HG03064 (cell line): Measurements from ENCODE around the gene TAGLN2.

Experiments used
- ATAC-seq: cut with Tn5 transposase; IDR thresholded peaks from one replicate; pipeline ENCODE4 v1.9.1; 2021; ENCODE audit warnings: low read depth; ENCODE audit not compliant: unreplicated experiment

The TAGLN2 gene

DNA sequence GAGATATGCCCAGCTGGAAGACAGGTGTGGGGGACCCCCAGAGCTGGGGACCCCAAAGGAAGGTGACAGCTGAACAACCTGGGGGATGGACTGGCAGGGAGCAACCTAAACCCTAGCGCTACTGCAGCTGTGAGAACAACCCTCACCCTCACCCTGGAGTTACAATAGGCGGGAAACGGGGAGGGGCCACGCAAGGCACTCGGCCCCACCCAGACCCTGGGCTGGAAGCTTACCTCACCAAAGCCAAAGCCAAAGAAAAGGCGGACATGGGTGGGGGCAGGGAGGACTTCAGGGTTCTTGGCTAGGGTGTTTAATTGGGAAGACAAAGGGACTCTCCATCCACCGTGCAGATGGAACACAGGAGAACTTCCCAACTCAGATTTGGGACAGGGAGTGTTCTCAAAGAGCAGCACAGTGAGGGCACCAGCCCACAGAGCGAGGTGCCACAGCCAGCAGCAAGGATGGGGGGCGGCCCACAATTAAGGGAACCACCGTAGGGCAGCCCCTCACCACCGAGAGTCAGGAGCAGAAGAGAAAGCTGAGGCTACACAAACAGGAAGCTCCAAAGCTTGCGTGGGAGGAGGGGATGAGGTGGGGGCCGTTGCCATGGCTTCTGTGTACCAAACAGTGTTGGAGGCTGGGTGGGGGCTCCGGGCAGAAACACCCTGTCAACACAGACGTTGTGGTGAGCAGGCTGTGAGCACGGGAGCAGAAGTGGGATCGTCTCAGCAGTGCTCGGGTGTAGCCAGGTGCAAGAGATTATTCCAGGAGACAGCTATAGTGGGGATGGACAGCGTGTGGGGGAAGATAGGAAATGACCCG, 1.9 kb downstream of the TAGLN2 start:
- peak; percentile 33 for ATAC-seq

DNA sequence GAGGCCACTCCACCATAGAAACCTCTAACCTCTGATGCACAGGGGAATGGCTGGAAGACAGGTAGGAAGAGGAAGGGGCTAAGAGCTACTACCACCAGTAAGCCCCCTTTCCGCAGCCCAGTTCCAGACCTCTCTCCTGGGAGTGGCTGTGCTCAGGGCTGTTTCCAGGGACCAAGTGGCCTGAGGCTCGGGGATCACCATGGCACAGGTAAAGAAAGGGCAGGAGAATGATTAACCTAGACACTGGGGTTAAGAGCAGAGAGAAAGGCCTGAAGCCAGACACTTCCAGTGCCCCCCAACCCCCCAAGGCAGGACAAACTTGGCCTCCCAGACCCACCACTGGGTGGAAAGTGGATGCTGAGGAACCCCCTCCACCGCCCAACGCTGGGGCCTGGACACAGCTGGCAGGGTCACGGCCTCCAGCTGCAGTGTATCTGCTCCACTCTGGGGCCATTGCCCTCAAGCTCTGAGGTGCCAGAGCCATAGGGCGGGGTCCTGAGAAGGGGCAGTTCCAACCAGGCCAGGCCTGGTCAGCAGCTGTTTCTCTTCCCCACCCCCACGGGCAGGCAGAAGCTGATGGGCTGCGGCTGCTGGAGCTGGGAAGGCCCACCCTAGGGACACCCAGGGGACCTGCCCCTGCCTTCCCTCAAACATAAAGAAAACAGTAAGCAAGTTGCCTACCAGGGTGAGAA, 2.6 kb downstream of the TAGLN2 start:
- ATAC-seq: no peak

DNA sequence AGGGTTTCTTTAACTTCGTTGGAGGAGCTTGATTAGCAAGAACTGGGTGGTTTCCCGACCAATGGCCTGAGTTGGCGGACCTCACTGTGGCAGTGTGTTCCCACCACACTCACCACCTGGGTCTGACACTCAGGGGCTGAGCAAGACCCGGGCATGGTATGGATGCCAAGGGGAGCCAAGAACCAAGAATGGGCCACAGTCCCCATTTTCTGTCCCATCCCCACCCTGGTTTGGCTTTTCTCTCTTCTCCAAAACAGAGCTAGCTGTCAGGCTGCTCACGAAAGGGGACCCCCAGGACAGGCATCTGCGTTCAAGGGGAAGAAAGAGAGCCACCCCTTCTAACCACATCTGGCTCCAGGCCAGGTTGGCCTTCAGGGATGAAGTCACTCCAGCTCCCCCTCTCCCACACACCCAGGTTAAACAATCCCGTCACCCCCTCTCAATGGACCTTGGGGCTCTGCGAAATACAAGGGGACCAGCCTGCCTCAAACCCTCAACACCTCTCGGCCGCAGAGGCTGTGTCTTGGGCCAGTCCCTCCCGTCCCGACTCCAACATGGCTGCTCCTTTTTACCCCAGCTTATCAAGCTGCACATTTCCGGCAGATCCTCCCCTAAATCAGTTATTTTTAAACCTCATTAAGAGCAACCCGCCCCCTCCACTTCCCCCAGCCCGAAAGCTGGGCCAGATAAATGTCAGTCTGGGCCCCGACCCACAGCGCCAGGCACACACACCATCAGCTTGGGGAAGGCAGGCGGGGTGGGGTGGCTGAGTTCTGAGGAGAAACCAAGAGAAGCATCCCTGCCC, 3.4 kb downstream of the TAGLN2 start:
- no peak for ATAC-seq

DNA sequence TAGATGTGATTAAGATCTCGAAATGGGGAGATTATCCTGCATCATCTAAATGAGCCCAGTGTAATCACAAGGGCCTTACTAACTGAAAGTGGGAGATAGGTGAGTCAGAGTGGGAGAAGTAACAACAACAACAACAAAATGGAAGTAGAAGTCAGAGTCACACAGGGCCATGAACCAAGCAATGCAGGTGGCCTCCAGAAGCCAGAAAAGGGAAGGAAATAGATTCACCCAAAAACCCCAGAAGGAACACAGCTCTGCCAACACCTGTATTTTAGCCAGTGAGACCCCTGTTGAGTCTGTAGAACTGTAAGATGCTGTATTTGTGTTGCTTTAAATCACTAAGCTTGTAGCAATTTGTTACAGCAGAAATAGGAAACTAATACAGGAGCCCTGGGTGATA, 4.1 kb downstream of the TAGLN2 start:
- ATAC-seq: no peak

DNA sequence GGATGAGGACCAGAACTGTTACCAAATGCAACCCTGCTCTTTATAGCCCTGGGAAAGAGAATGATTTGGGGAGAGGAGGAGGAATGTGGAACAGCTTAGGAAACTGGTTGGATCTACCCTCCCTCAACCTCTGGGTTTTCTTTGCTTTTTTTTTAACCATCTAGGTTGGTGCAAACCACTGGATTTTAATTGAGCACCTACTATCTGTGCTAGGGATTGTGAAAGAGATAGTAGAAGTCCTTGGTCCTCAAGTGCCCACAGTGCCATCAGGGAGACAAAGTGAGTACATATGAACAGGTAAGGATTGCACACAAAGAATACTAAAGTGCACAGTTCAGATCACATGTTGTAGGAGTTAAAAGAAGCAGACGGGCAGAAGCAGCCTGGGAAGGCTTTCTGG, 4.7 kb downstream of the TAGLN2 start:
- ATAC-seq: no peak

DNA sequence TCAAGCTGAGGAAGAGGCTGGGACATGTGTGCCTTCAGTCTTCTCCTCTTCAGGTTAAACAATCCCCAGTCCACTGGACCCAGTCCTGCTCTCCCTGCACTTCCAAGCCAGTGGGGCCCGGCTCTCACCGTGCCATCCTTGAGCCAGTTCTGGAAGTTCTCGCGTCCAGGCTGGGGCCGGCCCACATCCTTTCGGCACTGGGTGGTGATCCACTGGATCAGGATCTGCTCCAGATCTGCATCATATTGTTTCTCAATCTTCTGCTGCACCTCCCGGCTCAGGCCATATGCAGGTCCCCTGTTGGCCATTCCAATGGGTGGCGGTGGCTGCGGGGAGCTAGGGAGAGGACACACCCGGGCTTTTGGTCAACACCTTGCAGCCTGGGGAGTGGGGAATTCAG, 5.1 kb downstream of the TAGLN2 start:
- ATAC-seq: no peak

DNA sequence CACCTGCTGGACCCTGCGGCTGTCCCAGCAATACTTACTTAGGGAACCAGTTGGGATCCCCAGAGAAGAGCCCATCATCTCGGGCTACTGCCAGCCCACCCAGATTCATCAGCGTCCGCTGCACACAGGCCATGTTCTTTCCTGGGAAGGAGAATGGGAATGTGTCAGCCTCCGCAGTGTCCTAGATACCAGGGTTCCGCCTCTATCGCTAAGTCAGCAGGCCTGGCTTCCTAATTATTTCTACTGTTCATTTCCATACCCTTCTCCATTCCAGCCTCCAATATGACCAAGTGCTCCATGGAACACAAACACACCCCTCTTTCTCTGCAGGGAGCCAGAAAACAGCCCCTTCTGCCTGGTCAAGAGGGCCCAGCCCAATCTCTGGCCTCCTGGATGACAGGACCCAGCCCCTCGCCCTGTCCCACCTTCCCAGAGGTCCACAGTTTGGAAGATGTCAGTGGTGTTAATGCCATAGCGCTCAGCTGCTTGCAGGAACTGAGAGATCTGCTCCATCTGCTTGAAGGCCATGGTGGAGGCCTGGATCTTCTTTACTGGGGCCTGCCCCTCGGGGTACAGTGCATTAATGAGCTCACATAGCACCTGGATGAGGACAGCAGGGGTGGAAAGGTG, 6.0 kb downstream of the TAGLN2 start:
- ATAC-seq: no peak

DNA sequence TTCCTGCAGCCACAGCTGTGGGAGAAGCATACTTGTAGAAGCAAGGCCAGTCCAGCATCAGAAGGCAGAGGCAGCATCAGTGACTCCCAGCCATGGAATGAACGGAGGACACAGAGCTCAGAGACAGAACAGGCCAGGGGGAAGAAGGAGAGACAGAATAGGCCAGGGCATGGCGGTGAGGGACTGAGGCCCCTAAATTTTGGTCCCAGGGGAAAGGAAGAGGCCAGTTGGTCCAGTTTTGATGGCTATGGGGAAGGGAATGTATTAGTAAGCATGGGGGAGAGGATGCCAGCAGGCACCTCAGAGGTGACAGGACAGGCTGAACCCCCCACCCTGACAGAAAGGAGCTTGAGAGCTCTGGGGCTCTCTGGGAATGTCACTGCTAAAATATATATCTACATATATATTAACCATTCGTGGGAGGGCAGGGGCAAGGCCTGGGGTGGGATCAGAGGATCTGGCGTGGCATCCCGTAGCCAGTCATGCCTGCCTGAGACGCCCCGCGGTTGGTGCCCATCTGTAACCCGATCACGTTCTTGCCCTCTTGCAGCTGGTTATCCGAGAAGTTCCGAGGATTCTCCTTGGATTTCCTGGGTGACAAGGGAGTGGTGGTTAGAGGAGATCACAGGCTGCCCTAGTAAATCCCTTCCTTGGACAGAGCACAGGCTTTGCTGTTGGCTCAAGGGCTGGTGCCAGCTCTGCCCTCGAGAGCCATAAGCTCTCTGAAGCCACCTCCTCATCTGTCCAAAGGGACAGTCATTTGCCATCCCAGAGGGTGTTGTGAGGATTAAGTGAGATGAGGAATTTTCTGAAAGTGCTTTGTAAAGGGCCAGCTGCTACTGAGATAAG, 6.7 kb downstream of the TAGLN2 start:
- ATAC-seq: no peak

DNA sequence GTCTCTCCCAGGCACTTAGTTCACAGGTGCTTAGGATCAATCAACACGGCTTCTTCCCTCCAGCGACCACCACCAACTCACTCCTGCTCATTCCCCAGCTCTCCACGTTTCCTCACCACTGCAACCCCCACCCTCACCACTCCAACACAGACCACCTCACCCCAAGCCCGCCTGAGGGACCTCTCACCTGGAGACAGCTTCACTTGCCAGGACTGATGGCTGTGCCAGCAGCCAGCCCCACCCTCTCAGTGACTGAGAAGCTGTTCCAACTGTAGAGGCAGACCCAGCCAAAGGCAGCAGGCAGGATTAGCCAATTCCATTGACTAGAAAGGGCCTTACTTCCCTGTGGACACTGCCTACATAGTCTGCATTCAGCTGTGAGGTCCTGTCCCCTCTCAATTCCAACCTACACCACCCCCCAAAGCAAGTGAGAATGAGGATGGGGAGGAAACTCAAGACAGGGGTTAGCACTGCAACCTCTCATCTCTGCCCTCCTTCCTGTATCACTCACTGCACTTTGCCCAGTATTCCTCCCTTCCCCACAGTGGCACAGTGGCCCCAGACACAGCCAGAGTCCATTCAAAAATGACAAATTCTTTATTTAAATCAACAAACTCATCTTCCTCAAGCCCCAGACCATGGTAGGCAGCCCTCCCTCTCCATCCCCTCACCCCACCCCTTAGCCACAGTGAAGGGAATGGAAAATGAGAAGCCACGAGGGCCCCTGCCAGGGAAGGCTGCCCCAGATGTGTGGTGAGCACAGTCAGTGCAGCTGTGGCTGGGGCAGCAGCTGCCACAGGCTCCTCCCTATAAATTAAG, 7.6 kb downstream of the TAGLN2 start:
- ATAC-seq: no peak

DNA sequence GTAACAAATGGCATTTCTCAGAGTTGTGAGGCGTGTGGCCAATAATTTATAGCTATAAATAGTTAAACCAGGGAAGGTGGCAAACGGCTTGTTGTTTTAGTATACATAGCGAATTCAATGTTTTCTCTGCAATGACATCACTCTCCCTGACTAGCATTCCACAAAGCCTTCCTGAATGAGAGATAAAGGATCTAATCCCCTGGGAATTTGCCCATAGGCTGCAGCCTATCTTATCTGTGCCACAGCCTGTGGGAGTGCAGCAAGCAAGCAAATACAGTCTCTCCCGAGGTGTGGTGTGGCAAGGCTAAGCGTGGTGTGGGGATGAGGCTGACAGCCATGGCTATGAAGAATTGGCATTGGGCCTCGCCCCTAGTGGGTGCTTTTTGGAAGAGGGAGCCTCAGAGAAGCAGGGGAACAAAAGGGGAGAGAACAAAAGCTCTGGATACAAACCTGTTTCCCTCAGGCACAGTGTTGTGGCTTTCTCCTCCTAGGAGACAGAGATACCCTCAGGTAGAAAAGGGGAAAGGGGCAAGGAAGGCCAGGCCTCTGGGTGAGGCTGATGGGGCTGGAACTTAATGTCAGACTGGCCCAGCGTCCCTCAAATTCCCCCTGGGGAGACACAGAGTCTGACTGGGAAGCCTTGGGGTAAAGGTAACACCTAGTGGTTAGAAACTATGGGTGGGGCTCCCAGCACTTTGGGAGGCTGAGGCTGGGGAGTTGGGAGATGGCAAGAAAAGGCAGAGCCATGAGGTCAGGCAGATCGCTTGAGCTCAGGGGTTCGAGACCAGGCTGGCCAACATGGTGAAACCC, 8.9 kb downstream of the TAGLN2 start:
- ATAC-seq: no peak

DNA sequence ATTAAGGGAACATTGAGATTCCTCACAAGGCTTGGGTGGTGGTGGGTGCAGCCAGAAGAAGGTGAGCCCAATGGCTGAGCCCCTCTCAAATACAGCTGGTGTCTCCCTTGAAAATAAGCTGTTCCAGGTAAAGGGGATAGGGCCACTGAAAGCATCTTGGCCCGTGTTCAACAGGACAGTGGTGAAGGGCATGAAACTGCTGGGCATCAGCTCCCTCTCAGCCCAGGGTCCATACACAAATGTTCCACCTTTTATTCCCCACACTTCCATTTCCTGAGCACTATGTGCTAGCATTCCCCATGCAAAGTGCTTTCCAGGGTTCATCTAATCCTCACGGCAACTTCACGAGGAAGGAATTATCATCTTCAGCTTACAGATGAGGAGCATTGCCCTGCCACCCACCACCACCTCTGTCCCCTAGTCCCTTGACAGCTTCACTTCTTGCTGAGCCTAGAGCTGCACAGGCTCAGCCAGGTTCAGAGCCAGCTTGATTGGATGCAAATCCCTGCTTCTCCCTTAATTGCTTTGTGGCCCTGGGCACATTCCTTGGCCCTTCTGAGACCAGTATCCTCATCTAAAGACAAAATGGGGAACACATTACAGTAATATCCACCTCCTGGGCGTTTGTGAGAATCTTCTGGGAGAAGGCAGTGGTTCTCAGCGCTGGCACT, 9.6 kb downstream of the TAGLN2 start:
- ATAC-seq: no peak

DNA sequence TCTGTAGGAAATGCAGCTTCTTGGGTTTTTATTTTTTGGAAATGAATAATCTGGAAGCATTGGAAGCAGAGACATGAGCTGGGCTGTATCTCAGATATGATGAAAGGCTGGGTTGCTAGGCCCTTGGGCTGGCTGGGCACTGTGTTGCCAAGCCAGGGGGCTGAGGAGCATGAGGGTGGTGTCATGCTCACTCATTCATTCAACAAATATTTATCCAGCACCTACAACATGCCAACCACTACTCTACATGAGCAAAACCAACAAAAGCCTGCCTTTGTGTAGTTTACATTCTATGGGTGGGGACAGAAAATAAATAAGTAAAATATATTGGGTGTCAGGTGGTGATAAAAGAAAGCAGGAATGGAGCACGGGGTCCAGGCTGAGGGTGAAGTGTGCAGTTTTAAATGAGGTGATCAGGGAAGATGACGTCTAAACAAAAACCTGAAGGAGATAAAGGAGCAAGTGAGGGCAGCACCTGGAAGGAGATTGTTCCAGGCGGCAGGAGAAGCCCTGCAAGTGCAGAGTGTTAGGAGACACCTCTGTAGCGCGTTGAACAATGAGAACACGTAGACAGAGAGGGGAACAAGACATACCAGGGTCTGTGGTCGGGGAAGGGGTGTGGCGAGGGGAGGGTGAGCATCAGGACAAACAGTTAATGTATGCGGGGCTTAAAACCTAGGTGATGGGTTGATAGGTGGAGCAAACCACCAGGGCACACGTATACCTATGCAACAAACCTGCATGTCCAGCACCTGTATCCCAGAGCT, 10.9 kb downstream of the TAGLN2 start:
- no peak for ATAC-seq

DNA sequence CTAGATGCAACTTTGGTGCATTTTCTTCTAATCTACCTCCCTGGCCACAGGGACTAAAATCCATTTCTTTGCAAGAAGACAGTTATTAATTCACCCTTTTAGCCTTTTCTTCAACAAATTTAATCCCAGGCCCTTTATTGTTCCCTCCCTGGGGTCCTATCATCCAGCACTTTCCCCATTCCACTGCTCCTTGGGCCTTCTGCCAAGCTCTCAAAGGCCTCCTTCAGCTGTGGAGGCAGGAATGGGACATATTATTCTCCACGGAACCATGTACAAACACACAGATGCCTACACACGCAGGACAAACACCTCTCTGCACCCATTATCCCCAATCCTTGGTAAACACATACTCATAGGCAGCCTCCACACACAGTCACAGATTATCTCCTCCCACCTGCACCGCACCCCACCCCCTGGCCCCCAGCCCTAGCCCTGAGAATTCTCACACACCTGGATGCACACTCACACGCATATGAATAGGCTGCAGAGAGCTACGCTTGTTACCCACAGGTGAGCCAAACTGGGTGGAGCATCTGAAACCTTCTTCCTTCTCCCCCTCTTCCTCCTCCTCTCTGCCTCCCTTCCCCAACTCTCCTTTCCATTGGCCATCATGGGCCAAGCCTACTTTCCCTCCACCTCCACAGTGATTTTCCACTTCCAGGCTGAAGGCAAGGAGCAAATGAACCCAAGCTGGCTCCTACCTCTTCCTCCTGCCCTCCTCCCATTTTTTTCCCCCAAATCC, 11.7 kb downstream of the TAGLN2 start:
- ATAC-seq: no peak

DNA sequence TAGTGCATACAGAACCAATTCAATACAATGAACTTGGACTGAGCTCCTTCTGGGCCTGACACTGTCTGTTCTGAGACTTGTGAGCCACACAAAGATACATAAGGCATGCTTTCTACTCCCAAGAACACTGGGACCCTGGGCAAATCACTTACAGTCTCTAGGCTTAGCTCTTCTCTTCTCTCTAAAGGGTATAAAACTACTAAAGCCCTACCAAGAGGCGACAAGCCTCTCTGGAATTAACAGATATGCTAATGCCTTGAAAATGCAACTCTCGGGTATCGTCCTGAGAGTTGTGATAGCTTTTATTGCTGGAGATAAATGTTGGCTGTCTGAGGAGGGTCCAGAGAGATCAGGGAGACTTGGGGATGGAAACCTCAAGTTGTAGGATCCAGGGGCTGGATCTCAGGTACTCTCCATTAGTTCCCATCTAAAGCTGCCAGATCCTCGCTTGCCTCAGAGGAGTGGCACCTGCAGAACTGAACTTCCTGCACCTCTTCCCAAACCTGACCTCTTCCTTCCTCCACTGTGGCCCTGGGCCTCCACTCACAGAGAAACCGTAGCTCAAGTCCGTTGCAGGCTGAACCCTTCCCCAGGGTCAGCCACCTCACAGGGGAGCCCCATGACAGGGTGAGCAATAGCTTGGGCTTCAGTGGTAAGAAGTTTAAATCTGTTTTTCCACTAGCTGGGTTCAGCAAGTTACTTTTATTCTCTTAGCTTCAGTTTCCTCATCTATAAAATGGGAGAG, 13.8 kb downstream of the TAGLN2 start:
- ATAC-seq: no peak

DNA sequence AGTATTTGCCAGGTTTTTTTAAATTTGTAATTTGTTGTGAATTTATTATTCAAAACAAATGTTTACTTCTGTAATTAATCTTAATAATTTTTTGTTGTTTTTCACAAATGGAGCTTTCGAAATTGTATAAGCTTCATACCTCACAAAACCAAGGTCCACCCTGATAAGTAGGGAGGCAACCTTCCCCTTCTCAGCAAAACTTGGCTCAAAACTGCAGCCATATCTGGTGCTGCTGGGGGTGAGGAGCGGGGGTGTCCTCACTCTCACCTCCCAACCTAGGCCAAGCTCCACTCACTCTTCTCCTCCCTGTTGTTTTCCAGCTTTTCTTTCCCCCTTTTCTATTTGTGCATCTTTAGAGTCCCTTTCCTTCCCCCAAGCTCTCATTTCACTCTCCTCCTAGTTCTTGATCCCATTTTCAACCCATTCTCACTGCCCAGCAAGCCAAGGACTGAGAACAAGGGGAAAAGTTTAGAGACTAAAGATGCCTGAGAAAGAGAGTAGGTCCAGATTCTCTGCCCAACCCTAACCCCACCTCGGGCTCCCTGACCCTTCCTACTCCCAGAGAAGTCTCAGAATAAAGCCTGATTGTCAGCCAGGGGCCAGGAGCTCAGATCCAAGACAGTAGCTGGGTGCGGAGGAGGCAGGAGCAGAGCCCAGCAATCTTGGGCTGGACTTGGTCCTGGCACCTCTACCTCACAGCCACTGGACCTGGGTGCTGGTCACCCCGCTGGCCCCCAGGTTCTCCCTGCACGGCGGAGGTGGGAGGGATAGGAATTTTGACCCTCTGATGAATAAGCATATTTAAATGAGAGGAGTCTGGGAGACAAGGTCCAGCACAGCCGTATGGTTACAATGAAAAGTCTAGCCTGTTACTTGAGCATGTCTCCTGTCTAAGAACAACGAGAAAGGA, 17.0 kb downstream of the TAGLN2 start:
- no peak for ATAC-seq
